ENCODE results near the gene MAML3.
A peak's percentile ranks its signal among the peaks of the same experiment; 100 is the strongest.

The MAML3 gene

GRCh38 chr4:139908636-139909437 is 245.1 kb downstream of the MAML3 start:
- Histone ChIP-seq H3K27me3 (ENCODE audit: control insufficient read depth, insufficient read depth, low read length) (no peaks in the 10 kb centered on the region), H3K4me3 (ENCODE audit: low read length) (no peak overlapping the region), H3K36me3 (ENCODE audit: control insufficient read depth, insufficient read depth, low read length) (no peaks in the 10 kb centered on the region), H3K9ac (ENCODE audit: low read length) (no peak overlapping the region), H3K27ac (ENCODE audit: low read depth, low read length) (no peak overlapping the region), H3K4me1 (ENCODE audit: control insufficient read depth, insufficient read depth, low read length) (peaks cover 5% of the 10 kb centered on the region)

- Histone ChIP-seq H3K27ac (ENCODE audit: low read depth, low read length) (no peak overlapping the region), H3K4me3 (ENCODE audit: low read length) (no peak overlapping the region), H3K36me3 (ENCODE audit: control insufficient read depth, insufficient read depth, low read length) (no peaks in the 10 kb centered on the region), H3K27me3 (ENCODE audit: control insufficient read depth, insufficient read depth, low read length) (no peaks in the 10 kb centered on the region), H3K9ac (ENCODE audit: low read length) (no peak overlapping the region), H3K4me1 (ENCODE audit: control insufficient read depth, insufficient read depth, low read length) (peaks cover 4% of the 10 kb centered on the region)
Measured at GRCh38 chr4:139907001-139907809, 246.8 kb downstream of the MAML3 start.

GRCh38 chr4:139905489-139905888 is 248.5 kb downstream of the MAML3 start:
- no peak overlapping the region for H3K27ac ChIP-seq (ENCODE audit: low read depth, low read length)
- no peak overlapping the region for H3K9ac ChIP-seq (ENCODE audit: low read length)
- no peak overlapping the region for H3K4me3 ChIP-seq (ENCODE audit: low read length)

GRCh38 chr4:139904406-139904805 is 249.6 kb downstream of the MAML3 start:
- H3K27me3 ChIP-seq (ENCODE audit: control insufficient read depth, insufficient read depth, low read length): no peaks in the 10 kb centered on the region
- H3K4me1 ChIP-seq (ENCODE audit: control insufficient read depth, insufficient read depth, low read length): peaks cover 11% of the 10 kb centered on the region
- no peak overlapping the region for H3K27ac ChIP-seq (ENCODE audit: low read depth, low read length)
- no peaks in the 10 kb centered on the region for H3K36me3 ChIP-seq (ENCODE audit: control insufficient read depth, insufficient read depth, low read length)
- no peak overlapping the region for H3K9ac ChIP-seq (ENCODE audit: low read length)
- H3K4me3 ChIP-seq (ENCODE audit: low read length): no peak overlapping the region

More at GRCh38 chr4:139905489-139905888, 248.5 kb downstream of the MAML3 start:
- no peaks in the 10 kb centered on the region for H3K27me3 ChIP-seq (ENCODE audit: control insufficient read depth, insufficient read depth, low read length)
- H3K4me1 ChIP-seq (ENCODE audit: control insufficient read depth, insufficient read depth, low read length): peaks cover 11% of the 10 kb centered on the region
- H3K36me3 ChIP-seq (ENCODE audit: control insufficient read depth, insufficient read depth, low read length): no peaks in the 10 kb centered on the region

- no peaks in the 10 kb centered on the region for H3K36me3 ChIP-seq (ENCODE audit: control insufficient read depth, insufficient read depth, low read length)
- H3K4me3 ChIP-seq (ENCODE audit: low read length): no peak overlapping the region
- no peak overlapping the region for H3K9ac ChIP-seq (ENCODE audit: low read length)
- peaks cover 11% of the 10 kb centered on the region for H3K4me1 ChIP-seq (ENCODE audit: control insufficient read depth, insufficient read depth, low read length)
- H3K27me3 ChIP-seq (ENCODE audit: control insufficient read depth, insufficient read depth, low read length): no peaks in the 10 kb centered on the region
- H3K27ac ChIP-seq (ENCODE audit: low read depth, low read length): no peak overlapping the region
Measured at GRCh38 chr4:139903845-139904244, 250.1 kb downstream of the MAML3 start.

- H3K27me3 ChIP-seq (ENCODE audit: control insufficient read depth, insufficient read depth, low read length): no peaks in the 10 kb centered on the region
- H3K4me3 ChIP-seq (ENCODE audit: low read length): peak overlapping the region; percentile 57
- H3K27ac ChIP-seq (ENCODE audit: low read depth, low read length): peak overlapping the region; percentile 27
- H3K9ac ChIP-seq (ENCODE audit: low read length): no peak overlapping the region
- no peaks in the 10 kb centered on the region for H3K36me3 ChIP-seq (ENCODE audit: control insufficient read depth, insufficient read depth, low read length)
- peaks cover 11% of the 10 kb centered on the region for H3K4me1 ChIP-seq (ENCODE audit: control insufficient read depth, insufficient read depth, low read length)
Measured at GRCh38 chr4:139902321-139903320, 251.4 kb downstream of the MAML3 start.

- Histone ChIP-seq H3K36me3 (ENCODE audit: control insufficient read depth, insufficient read depth, low read length) (no peaks in the 10 kb centered on the region), H3K27me3 (ENCODE audit: control insufficient read depth, insufficient read depth, low read length) (no peaks in the 10 kb centered on the region), H3K4me1 (ENCODE audit: control insufficient read depth, insufficient read depth, low read length) (peaks cover 11% of the 10 kb centered on the region), H3K27ac (ENCODE audit: low read depth, low read length) (peak overlapping the region; percentile 33), H3K4me3 (ENCODE audit: low read length) (peak overlapping the region; percentile 57), H3K9ac (ENCODE audit: low read length) (no peak overlapping the region)
Measured at GRCh38 chr4:139901531-139902320, 252.3 kb downstream of the MAML3 start.

GRCh38 chr4:139900964-139901376 is 253.0 kb downstream of the MAML3 start:
- Histone ChIP-seq H3K27me3 (ENCODE audit: control insufficient read depth, insufficient read depth, low read length) (no peaks in the 10 kb centered on the region), H3K27ac (ENCODE audit: low read depth, low read length) (peak overlapping the region; percentile 33), H3K4me1 (ENCODE audit: control insufficient read depth, insufficient read depth, low read length) (peaks cover 11% of the 10 kb centered on the region), H3K36me3 (ENCODE audit: control insufficient read depth, insufficient read depth, low read length) (no peaks in the 10 kb centered on the region), H3K4me3 (ENCODE audit: low read length) (no peak overlapping the region), H3K9ac (ENCODE audit: low read length) (no peak overlapping the region)

GRCh38 chr4:139899346-139899745 is 254.6 kb downstream of the MAML3 start:
- Histone ChIP-seq H3K9ac (ENCODE audit: low read length) (no peak overlapping the region), H3K27ac (ENCODE audit: low read depth, low read length) (no peak overlapping the region), H3K4me1 (ENCODE audit: control insufficient read depth, insufficient read depth, low read length) (peaks cover 11% of the 10 kb centered on the region), H3K27me3 (ENCODE audit: control insufficient read depth, insufficient read depth, low read length) (no peaks in the 10 kb centered on the region), H3K36me3 (ENCODE audit: control insufficient read depth, insufficient read depth, low read length) (no peaks in the 10 kb centered on the region), H3K4me3 (ENCODE audit: low read length) (no peak overlapping the region)

GRCh38 chr4:139898293-139898692 is 255.7 kb downstream of the MAML3 start:
- no peaks in the 10 kb centered on the region for H3K27me3 ChIP-seq (ENCODE audit: control insufficient read depth, insufficient read depth, low read length)
- peaks cover 11% of the 10 kb centered on the region for H3K4me1 ChIP-seq (ENCODE audit: control insufficient read depth, insufficient read depth, low read length)
- no peaks in the 10 kb centered on the region for H3K36me3 ChIP-seq (ENCODE audit: control insufficient read depth, insufficient read depth, low read length)
- H3K27ac ChIP-seq (ENCODE audit: low read depth, low read length): no peak overlapping the region
- no peak overlapping the region for H3K9ac ChIP-seq (ENCODE audit: low read length)
- H3K4me3 ChIP-seq (ENCODE audit: low read length): peak overlapping the region; percentile 10

GRCh38 chr4:139896091-139896604 is 257.8 kb downstream of the MAML3 start:
- H3K9ac ChIP-seq (ENCODE audit: low read length): no peak overlapping the region
- H3K27me3 ChIP-seq (ENCODE audit: control insufficient read depth, insufficient read depth, low read length): no peaks in the 10 kb centered on the region
- no peaks in the 10 kb centered on the region for H3K36me3 ChIP-seq (ENCODE audit: control insufficient read depth, insufficient read depth, low read length)
- no peak overlapping the region for H3K4me3 ChIP-seq (ENCODE audit: low read length)
- no peak overlapping the region for H3K27ac ChIP-seq (ENCODE audit: low read depth, low read length)
- H3K4me1 ChIP-seq (ENCODE audit: control insufficient read depth, insufficient read depth, low read length): no peaks in the 10 kb centered on the region
